ENCODE results near the gene AFF4.

Gene AFF4

DNA sequence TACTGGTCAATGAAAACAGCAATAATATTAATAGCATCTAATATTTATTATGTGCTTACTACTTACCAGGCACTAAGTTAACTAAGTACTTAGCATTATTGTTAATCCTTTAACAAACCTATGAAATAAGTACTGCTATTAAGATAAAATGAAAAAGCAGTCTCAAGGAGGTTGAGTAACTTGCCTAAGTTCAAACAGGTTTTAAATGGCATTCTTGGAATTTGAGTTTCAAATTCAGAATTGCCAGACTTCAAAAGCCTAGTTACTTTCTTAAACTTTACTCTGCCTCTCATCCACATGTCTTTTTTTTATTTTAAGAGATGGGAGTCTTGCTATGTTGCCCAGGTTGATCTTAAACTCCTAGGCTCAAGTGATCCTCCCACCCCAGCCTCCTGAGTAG is 73.9 kb downstream of the AFF4 start:
- DNase-seq (ENCODE audit: low read depth in 2 of 2), result no peak

DNA sequence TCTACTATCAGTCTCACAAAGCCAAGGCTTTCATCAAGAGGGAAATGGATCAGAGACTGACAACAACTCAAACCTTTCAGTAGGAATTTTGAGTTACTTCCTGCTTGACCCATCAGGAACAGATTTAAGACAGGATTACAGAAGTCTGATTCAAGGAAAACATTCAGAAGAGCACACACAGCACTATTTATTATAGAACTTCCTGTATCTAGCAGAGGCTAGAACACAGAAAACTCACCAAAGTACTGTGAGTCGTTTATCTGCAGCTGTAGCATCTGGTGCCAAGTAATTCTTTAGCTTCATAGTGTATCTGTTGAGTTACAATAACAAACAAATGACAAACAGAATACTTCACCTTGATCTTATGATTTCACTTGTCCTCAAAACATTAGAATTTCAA is 76.2 kb downstream of the AFF4 start:
- DNase-seq (ENCODE audit: low read depth in 2 of 2), result no peak

DNA sequence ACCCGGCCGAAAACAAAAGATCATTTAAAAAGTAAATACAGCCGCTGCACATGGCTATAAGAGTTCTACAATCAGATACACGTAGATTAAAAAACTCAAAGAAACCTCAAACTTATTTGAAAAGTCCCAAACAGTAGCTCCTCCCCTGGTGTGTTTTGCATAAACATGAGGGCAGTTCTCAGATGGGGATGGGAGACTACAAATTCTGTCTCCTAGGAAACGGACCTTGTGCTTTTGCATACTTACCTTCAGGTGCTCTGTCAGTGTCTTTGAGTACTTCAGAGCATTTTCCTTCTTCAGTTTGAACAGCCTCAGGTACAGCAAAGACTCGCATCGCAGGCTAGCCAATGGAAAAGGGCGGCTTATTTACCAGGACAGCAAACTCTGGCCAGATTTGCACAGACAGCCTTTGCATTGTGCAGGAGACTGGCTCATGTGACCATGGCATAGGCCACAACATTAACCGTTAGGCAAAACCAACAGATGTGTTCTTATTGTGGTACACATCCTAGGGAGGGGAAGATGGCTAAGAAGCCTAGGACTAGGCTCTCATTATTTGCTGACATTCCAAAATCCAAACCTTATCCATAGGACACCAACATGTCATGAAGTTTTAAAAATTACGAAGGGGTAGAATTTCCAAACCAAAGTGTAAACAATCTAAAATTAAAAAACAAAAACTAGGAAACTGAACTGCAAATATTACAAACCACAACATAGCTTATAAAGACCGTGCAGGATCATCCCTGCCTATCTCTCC is 77.2 kb downstream of the AFF4 start:
- DNase-seq (ENCODE audit: low read depth in 2 of 2), result no peak

DNA sequence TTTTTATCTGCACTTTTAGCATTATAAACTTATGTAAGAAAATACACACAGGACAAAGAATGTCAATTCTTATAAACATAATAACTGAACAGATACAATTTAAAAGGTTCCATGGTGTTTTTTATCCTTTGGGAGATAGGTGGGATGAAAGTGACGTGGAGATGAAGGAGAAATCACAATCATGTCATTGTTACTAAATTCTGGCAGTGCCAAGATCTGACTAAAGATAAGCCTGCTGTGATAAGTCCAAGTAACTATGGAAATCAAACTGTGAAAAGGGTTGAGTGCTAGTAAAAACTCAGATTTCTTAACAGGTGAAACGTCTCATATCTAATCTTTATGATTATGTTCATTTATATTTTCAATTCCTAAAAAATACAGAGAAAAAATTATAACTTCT is 78.9 kb downstream of the AFF4 start:
- DNase-seq (ENCODE audit: low read depth in 2 of 2), result no peak

DNA sequence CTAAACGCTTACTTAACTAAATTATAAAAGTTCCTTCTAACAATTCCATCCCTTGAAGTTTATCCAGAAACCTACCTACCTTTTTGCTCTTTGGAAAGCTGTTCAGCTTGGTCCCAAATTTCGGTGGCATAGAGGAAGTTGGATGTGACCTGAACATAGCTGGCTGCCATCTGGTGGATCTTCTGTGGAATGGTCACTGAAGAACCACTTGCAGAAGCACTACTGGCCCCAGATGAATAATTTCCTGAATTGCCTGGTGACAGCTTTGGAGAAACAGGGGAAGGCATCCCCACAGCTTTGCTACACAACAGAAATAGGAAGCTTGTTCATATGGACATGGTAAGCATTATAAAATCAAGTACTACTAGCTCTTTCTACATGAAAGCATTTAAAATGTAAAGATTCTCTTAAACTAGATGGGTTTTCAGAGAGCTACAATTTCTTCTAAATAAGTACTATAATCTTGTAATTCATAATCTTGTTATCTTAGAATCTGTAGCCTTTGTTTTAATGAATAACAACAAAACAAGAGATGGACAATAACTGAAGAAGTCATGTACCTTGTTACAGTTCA is 80.1 kb downstream of the AFF4 start:
- DNase-seq (ENCODE audit: low read depth in 2 of 2), result no peak

DNA sequence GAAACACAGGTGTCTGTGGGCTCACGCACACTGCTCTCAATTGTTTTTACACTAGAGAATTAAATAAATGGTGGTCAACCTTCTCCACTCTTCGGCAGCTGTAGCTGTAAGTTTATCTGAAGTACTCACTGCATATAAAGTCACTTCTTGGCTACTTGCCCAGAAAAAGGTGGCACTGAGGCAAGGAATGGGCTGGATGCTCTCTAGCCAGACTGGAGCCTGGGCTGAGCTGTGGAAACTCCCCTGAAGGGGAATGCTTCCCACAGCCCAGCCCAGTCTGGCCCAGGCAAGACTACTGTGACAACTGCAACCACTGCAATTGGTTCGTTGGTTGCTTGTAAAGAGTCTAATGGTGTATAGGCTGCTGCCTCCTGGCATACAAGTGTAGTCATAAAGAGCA is 85.5 kb downstream of the AFF4 start:
- no peak for DNase-seq (ENCODE audit: low read depth in 2 of 2)

DNA sequence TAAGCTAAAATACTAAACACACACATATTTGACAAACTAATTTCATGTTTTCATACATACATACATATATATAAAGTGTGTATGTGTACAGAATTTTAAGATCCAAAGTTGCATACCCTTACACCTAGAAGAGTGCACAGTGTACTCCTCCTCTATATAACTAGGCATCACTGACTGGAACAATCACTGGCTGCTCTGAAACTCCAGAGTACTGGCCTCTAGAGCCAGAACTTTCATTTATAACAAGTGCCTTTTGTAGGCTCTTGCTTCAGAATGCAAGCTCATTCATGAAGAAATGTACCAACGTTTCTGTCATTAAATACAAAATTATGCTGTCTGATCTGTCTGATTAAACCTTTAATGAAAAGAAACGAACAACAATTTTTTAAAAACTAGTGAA is 86.0 kb downstream of the AFF4 start:
- DNase-seq (ENCODE audit: low read depth in 2 of 2), result no peak

DNA sequence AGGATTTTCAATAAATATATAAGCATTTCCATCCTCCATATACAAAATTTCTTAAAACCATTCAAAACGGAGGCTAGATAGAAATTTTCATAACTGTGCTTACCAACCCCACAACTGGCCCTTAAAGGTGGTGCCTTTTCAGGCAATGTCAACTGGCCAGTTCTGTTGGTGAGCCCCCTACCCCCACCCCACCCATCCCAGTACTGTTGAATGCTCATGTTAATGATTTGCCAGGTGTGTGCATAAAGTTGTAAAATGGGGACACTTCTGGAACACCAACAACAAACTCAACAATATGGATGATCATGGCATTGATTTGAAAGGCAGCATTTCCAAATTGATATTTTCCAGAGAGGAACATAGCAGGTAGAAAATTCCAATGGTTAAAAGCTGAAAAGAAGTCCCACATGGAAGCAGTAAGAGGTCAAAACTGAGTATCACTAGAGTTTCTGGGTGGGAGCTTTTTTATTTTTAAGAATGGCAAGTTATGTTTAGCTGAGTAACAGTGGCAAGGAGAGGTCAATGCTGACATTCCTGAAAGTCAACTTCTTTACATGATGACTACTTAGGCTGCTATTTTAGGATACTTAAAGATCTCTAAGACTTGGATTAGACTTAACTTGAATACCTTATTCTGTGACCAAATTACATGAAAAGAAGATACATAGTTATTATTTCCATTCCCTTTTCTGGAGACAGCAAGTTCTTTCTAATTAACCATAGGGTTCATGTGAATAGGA is 87.2 kb downstream of the AFF4 start:
- DNase-seq (ENCODE audit: low read depth in 2 of 2), result no peak

DNA sequence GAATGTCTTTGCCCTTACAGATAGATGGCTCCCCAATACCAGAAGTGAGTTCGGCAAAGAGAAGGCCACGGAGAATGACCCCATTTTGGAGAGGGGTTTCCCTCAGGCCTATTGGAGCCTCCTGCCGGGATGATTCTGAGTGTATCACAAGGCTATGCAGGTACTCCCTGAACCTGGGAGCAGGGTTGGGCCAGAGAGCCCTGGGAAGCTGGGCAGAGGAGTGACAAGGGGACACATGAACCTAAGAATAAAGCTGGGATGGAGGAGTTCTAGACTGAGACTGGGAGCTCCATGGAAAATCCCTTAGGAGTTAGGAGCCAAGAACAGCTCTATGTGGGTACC is 89.5 kb downstream of the AFF4 start:
- no peak for DNase-seq (ENCODE audit: low read depth in 2 of 2)

DNA sequence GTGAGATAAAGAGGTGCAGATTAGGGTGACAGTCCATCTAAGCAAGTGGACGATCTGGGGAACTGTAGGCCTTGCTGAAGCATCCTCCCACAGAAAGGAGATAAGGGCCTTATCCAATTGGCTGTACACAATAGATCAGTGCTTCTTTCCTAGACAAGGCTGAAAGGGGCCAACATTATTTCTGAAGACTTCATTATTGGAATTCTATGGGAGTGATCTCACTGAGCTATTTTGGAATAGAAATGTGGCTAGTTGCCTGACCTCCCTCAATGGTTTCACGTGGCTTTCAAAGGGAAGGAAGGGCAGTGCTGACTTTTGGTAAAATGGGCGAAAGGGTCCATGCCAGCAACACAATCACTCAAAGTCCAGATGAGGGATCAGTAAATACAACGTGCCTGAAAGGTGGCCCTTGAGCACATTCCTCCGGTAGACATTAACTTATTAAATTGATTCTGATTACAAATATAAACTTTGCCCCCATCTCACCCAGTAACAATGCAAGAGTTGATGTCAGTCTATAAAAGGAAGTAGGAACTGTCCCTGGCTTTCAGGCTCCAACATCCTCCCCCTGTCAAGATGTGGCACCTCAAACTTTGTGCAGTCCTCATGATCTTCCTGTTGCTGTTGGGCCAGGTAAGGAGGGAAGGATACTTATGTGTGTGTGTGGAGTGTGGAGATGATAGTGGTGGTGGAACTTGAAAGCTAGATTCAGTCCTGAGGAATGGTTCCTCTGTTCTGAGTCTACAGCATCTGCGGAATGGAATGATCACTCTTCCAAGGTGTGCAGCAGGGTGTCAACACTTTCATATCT is 90.1 kb downstream of the AFF4 start, which contains the start of gene LEAP2:
LEAP2 (plus strand) TSS at position 550 of the 811 bp plus-strand sequence; CDS start at position 577, 27 bp downstream.
- DNase-seq (ENCODE audit: low read depth in 2 of 2), result no peak

DNA sequence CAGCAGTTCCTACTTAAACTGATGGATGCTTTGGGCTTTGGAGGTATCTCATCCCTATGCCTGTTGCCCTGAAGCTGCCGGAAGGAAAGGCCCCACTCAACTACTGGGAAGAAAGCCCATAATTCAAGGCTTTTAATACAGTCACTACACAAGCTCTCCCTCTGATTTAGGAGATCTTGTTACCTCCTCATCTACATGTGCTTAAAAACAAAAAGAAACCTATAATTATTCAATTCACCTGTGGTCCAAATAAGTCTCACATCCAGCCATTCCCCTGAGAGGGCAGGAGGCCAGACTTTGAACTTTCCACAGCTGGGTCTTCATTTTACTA is 90.7 kb downstream of the AFF4 start:
- no peak for DNase-seq (ENCODE audit: low read depth in 2 of 2)

DNA sequence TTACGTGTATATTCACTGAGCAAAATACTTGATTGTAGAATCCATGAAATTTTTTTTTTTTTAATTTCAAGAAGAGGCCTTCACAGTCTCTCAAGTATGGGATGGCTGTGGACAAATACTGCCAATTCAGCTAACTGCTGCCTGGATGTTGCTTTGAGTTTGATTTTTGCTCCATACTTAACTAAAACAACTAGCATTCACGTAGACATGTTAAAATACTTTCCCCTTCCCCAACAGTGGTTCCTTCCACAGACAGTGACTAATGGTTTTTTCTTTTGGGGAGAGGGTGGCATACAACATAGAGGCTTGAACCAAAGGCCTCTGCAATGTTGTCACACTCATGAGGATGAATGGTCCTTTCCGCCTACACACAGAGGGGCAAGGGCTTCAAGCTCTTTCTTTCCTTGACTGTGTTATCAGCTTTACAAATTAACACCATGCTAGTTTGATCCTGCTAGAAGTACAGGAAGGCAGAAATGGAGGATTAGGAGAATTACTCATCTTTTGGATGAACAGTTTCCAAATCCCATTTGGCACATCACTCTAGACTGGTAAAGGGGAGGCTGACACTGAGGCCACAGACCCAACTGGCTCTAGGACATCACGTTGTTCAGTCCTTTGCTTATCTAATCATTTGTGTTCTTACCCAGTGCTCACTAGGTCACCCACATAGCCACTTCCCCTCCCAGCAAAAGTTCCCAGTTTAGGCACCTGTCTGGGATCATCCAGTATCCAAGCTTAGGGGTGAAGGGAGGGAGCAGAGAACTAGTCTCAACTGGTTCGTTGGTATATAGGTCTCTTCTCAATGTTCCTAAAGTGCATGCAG is 91.8 kb downstream of the AFF4 start:
- DNase-seq (ENCODE audit: low read depth in 2 of 2), result no peak

DNA sequence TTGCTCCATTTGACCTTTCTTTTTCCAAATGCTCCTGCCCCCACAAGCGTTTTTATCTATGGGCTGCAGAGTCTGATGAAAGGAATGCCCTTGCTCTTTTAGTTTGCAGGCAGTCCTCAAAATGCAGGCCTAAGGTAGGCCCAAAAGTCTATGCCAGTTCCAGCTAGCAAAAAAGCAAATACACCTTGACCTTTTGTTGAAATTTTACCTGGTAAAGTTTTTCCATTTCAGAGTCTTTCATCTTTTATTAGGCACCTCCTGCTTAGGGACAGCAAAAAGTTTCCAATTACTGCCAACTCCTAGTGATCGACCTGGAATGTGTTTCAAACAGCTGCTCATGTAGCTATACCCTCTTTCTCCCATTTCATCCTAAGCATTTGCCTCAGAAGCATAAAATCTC is 92.6 kb downstream of the AFF4 start:
- no peak for DNase-seq (ENCODE audit: low read depth in 2 of 2)

DNA sequence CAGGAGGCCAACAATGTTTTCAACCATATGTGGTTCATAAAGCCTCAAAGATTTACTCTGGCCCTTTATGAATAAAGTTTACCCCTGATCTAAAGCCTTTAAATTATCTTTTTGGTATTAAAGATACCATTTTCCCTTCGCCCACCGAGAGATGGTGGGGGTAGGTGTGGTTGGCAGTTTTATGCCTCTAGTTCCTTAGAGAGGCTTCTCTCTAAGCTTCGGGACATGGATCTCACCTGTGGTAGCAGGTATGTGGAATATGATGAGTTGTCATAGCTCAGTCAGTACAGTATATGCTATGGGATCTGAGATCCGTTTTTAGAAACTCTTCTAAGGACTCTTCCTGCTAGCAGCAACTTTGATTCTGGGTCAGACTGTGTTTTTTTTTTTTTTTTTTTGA is 94.7 kb downstream of the AFF4 start:
- DNase-seq (ENCODE audit: low read depth in 2 of 2), result no peak

DNA sequence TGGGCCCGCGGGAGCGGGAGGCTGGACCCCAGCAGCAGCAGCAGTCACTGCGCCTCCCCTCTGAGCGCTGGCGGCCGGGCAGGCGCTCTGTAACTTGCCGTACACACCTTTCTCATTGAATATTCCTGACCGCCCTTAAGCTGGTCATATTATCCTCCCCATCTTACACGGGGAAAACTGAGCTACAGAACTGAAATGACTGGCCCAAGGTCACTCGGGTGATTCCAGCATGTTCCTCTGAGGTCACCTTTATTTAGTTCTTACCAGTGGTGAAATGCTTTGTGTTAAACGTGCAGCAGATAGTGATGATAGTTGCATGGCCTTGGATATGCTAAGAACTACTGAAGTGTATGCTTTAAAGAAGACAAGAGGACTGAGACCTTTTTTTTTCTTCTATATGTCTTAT is 96.4 kb downstream of the AFF4 start:
- no peak for DNase-seq (ENCODE audit: low read depth in 2 of 2)

DNA sequence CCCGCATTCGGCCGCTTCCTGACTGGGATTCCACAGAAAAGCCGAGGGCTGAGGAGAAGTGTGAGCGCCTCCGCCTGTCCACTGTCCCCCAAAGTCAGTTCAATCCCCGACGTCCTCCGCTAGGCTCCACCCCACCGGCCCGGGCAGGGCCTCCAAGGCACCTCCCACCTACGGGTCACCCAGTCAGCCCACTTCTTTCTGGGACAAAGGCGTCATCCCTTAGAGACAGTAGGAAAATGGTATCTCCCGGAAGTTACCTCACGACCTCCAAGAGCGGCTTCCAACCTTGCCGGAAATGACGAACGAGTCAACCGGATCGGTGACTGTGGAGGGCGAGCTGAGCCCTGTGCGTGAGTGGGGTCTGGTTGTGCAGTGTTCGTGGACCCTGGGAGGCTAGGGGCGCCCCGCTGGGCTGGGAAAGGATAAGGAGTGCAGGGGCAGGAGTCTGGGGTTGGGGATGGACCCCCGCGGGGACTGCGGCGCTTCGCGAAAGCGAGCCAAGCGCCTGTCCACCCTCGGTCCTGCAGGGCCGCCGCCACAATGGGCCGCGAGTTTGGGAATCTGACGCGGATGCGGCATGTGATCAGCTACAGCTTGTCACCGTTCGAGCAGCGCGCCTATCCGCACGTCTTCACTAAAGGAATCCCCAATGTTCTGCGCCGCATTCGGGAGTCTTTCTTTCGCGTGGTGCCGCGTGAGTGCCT is 96.9 kb downstream of the AFF4 start, which contains the start of the genes GDF9 and UQCRQ:
GDF9 (minus strand) TSS at position 128 of the 704 bp plus-strand sequence. CDS start 1,936 bp downstream, outside the sequence.
UQCRQ (plus strand) TSS at position 301 of the 704 bp plus-strand sequence; CDS start at position 541, 240 bp downstream.
- DNase-seq (ENCODE audit: low read depth in 2 of 2), result peak; percentile 88

DNA sequence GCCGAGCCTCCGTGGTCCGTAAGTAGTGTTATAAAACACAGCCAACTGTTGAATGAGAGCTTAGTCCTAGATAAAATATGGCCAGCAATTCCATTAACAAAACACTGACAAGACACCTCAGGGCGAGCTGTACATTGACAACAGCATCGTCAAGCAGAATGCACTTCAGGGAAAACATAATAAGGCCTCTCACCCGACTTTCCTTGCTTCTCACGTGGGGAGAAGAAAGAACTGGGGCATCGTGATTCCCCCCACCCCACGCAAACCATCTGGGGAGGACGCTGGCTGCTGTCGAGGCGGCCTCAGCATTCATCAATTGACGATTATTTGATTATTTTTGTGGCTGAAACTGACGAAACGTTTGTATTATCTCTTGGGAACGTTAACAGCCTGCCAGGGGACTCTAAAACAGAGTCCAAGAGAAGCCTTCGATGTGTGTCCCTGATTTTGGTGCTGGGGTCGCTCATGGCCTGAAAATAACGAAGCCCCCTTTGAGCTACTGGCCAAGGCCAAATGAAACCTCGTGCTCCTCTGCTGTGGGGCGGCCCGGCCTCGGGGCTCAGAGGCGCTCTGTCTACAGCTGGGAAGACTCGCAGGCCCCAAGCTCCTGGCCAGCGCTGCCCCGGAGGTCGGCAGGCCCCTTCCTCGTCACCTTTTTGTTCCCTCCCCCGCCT is 97.6 kb downstream of the AFF4 start:
- DNase-seq (ENCODE audit: low read depth in 2 of 2), result no peak

DNA sequence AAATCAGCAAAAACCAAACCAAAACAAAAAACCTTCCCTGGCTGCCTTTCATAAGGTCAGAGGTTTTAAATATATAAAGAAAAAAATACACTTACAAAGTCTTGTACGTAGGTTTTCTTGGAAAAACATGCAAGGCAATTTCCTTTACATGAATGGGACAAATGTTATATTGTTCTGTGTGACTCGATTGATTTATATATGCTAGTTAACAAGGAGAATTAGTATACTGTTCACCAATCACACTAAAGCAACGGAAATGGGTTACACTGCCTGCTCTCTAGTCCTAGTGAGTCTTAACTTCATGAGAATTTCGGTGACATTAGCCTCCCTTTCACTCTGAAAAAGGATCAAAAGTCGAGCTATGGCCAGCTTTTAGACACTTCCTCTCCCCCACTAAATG is 102.7 kb downstream of the AFF4 start:
- no peak for DNase-seq (ENCODE audit: low read depth in 2 of 2)

DNA sequence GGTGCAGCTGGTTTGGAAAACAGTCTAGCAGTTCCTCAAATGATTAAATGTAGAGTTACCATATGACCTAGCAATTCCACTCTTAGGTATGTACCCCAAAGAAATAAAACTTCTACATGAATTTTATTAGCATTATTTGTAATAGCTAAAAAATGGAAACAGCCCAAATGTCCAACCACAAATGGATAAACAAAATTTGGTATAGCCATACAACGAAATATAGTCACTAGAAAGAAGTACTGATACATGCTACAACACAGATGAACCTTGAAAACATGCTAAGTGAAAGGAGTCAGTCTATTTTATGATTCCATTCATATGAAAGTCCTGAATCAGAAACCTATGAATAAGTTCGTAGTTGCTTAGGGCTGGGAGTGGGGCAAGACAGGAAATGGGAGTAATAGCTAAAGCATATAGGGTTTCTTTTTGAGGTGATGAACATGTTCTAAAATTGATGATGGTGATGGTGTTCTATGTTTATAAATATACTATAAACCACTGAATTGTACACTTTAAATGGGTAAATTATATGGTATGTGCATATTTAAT is 103.5 kb downstream of the AFF4 start:
- DNase-seq (ENCODE audit: low read depth in 2 of 2), result no peak

DNA sequence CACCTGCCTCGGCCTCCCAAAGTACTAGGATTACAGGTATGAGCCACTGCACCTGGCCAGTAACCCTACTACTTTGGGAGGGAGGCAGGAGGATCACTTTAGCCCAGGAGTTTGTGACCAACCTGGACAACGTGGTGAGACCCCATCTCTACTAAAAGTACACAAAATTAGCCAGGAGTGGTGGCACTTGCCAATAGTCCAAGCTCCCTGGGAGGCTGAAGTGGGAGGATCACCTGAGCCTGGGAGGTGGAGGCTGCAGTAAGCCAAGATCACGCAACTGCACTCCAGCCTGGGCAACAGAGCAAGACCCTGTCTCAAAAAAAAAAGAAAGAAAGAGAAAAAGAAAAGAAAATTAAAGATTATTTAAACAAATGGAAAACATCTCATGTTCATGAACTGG is 107.4 kb downstream of the AFF4 start:
- DNase-seq (ENCODE audit: low read depth in 2 of 2), result no peak

Data from stimulated activated CD4-positive, alpha-beta T cell treated with anti-CD3 and anti-CD28 coated beads, Interleukin-15, amount 100 ng/mL, for 48 hours (primary cell).